Colonic mucosa (tissue), 4 donors: Measurements from ENCODE around the gene TRPV4. TPM values are rescaled to one million over a fixed set of nuclear protein-coding genes. Genes with fewer than 3 reads are reported as not detected.

Experiments used
- DNase-seq: peaks from one replicate; pipeline ENCODE4 v3.0.0-alpha.2; 2020
- H3K27ac ChIP-seq: fragments of 200-600 bp; one replicate; pipeline ENCODE4 v1.8.0; 2021
- H3K27me3 ChIP-seq: fragments of 200-600 bp; one replicate; pipeline ENCODE4 v1.8.0; 2021
- H3K36me3 ChIP-seq: fragments of 200-600 bp; one replicate; pipeline ENCODE4 v1.8.0; 2021
- H3K4me1 ChIP-seq: fragments of 200-600 bp; one replicate; pipeline ENCODE4 v1.8.0; 2021; ENCODE audit warnings: mild to moderate bottlenecking
- H3K4me3 ChIP-seq: fragments of 200-600 bp; one replicate; pipeline ENCODE4 v1.8.0; 2021
- H3K9ac ChIP-seq, 2 donors: one replicate each; pipeline ENCODE4 v1.7.0; 2013; ENCODE audit warnings: control low read depth in 2 of 2, low read depth in 2 of 2, low read length in 2 of 2
- H3K9me3 ChIP-seq: fragments of 200-600 bp; one replicate; pipeline ENCODE4 v1.8.0; 2021
- CTCF ChIP-seq: fragments of 200-600 bp; IDR thresholded peaks from one replicate; pipeline ENCODE4 v1.8.0; 2022; ENCODE audit warnings: antibody characterized with exemption, mild to moderate bottlenecking
- intact Hi-C: fragments of 100-400 bp; cut with DNase I; formaldehyde crosslinking; loops from one replicate; pipeline ENCODE4 v1.14.1; 2022
- total RNA-seq, 2 donors: library from RNA; stranded (reverse); fragmentation: NEBNext Ultra II Directional in 1 of 2; extraction: Animal tissue kit (Norgen Biotek cat#: 25700) in 1 of 2; gene quantifications; one replicate each; pipeline ENCODE4 v1.2.1, GENCODE V29; 2021
- donor health status: healthy.
- donor health status: DM: no; HTN: no; CAD: no.
- donor health status: DM: no; HTN: no; CAD: no.

TRPV4 gene
- total RNA-seq, 2 donors from 2014 or later: 0.10 to 0.32 TPM

- no peaks in the 10 kb centered on the region for H3K27me3 ChIP-seq
- H3K4me3 ChIP-seq: no peak overlapping the region
- H3K4me1 ChIP-seq: no peaks in the 10 kb centered on the region
- no peak for DNase-seq
- no peaks in the 10 kb centered on the region for H3K9me3 ChIP-seq
- intact Hi-C loops: no loop called here
- no peak overlapping the region for H3K9ac ChIP-seq
- no peak for TF ChIP-seq CTCF
- no peak overlapping the region for H3K27ac ChIP-seq
- no peaks in the 10 kb centered on the region for H3K36me3 ChIP-seq
Observed at GRCh38 chr12:109803678-109804077, 29.5 kb downstream of the TRPV4 start.

GRCh38 chr12:109802828-109803227 is 30.4 kb downstream of the TRPV4 start:
- intact Hi-C loops: no loop called here
- H3K27ac ChIP-seq: no peak overlapping the region
- H3K9me3 ChIP-seq: no peaks in the 10 kb centered on the region
- H3K4me1 ChIP-seq: no peaks in the 10 kb centered on the region
- no peak for TF ChIP-seq CTCF
- no peak for DNase-seq
- no peaks in the 10 kb centered on the region for H3K27me3 ChIP-seq
- no peak overlapping the region for H3K9ac ChIP-seq
- no peak overlapping the region for H3K4me3 ChIP-seq
- no peaks in the 10 kb centered on the region for H3K36me3 ChIP-seq

GRCh38 chr12:109800536-109800935 is 32.7 kb downstream of the TRPV4 start:
- Histone ChIP-seq H3K9me3 (no peaks in the 10 kb centered on the region), H3K36me3 (no peaks in the 10 kb centered on the region), H3K27me3 (no peaks in the 10 kb centered on the region), H3K9ac (no peak overlapping the region), H3K4me1 (no peaks in the 10 kb centered on the region), H3K27ac (no peak overlapping the region), H3K4me3 (no peak overlapping the region)
- no peak for TF ChIP-seq CTCF
- intact Hi-C loops: no loop called here
- DNase-seq: no peak

GRCh38 chr12:109798691-109799090 is 34.5 kb downstream of the TRPV4 start:
- no peak overlapping the region for H3K27ac ChIP-seq
- no peak overlapping the region for H3K9ac ChIP-seq
- no peaks in the 10 kb centered on the region for H3K36me3 ChIP-seq
- H3K9me3 ChIP-seq: no peaks in the 10 kb centered on the region
- intact Hi-C loops: no loop called here
- H3K4me3 ChIP-seq: no peak overlapping the region
- H3K27me3 ChIP-seq: no peaks in the 10 kb centered on the region
- TF ChIP-seq CTCF: no peak
- no peak for DNase-seq
- H3K4me1 ChIP-seq: no peaks in the 10 kb centered on the region

GRCh38 chr12:109797905-109798669 is 35.1 kb downstream of the TRPV4 start:
- no peak for TF ChIP-seq CTCF
- H3K27ac ChIP-seq: no peak overlapping the region
- no peaks in the 10 kb centered on the region for H3K9me3 ChIP-seq
- no peaks in the 10 kb centered on the region for H3K36me3 ChIP-seq
- H3K4me1 ChIP-seq: no peaks in the 10 kb centered on the region
- H3K9ac ChIP-seq: no peak overlapping the region
- intact Hi-C loops: no loop called here
- no peak overlapping the region for H3K4me3 ChIP-seq
- H3K27me3 ChIP-seq: no peaks in the 10 kb centered on the region
- no peak for DNase-seq
